GM19193 (cell line): ENCODE results near the gene OR8B3.

Experiments
- POLR2A ChIP-seq: IDR thresholded peaks from 4 replicates; pipeline ENCODE4 v1.6.1; 2011; ENCODE audit not compliant: insufficient read depth, insufficient read length; ENCODE audit errors: extremely low read depth

OR8B3 gene

GRCh38 chr11:124398924-124399323 lies at the start of gene OR8B3:
TSS of gene OR8B3 (minus strand) at chr11:124399024. CDS start at chr11:124397351, 1,673 bp downstream.
- TF ChIP-seq POLR2A = no peak

GRCh38 chr11:124446916-124447315 lies 48.1 kb upstream of the OR8B3 start:
- no peak for TF ChIP-seq POLR2A

GRCh38 chr11:124445646-124446150 lies 46.9 kb upstream of the OR8B3 start, which contains the start of gene OR8B8:
TSS of gene OR8B8 (minus strand) at chr11:124445696. CDS start at chr11:124441085, 4,611 bp downstream.
- no peak for TF ChIP-seq POLR2A

GRCh38 chr11:124442847-124443246 lies 44.0 kb upstream of the OR8B3 start:
- TF ChIP-seq POLR2A = no peak

GRCh38 chr11:124442442-124442841 lies 43.6 kb upstream of the OR8B3 start:
- TF ChIP-seq POLR2A = no peak

GRCh38 chr11:124441519-124441918 lies 42.7 kb upstream of the OR8B3 start:
- no peak for TF ChIP-seq POLR2A

- TF ChIP-seq POLR2A = no peak
Measured at GRCh38 chr11:124441081-124441480, 42.3 kb upstream of the OR8B3 start.

- TF ChIP-seq POLR2A = no peak
Measured at GRCh38 chr11:124440608-124441007, 41.8 kb upstream of the OR8B3 start.

GRCh38 chr11:124434699-124435098 lies 35.9 kb upstream of the OR8B3 start:
- no peak for TF ChIP-seq POLR2A

- no peak for TF ChIP-seq POLR2A
Measured at GRCh38 chr11:124429599-124429998, 30.8 kb upstream of the OR8B3 start.

GRCh38 chr11:124424384-124424921 lies 25.6 kb upstream of the OR8B3 start, which contains the start of gene OR8B4:
TSS of gene OR8B4 (minus strand) at chr11:124424871. CDS start at chr11:124424871, 0 bp downstream.
- no peak for TF ChIP-seq POLR2A

- no peak for TF ChIP-seq POLR2A
Measured at GRCh38 chr11:124421043-124421442, 22.2 kb upstream of the OR8B3 start.

GRCh38 chr11:124415356-124415923 lies 16.6 kb upstream of the OR8B3 start:
- no peak for TF ChIP-seq POLR2A

GRCh38 chr11:124409906-124410305 lies 11.1 kb upstream of the OR8B3 start:
- no peak for TF ChIP-seq POLR2A

GRCh38 chr11:124405581-124405980 lies 6.8 kb upstream of the OR8B3 start:
- TF ChIP-seq POLR2A = no peak

GRCh38 chr11:124402326-124402922 lies 3.6 kb upstream of the OR8B3 start:
- no peak for TF ChIP-seq POLR2A

GRCh38 chr11:124394408-124394807 lies 4.4 kb downstream of the OR8B3 start:
- no peak for TF ChIP-seq POLR2A

GRCh38 chr11:124384399-124384798 lies 14.4 kb downstream of the OR8B3 start, which contains the start of gene OR8B2:
TSS of gene OR8B2 (minus strand) at chr11:124384499. CDS start at chr11:124383343, 1,156 bp downstream.
- no peak for TF ChIP-seq POLR2A
